Right atrium auricular region (tissue), 2 donors: Measurements from ENCODE around the gene SUFU. TPM values are rescaled to one million over a fixed set of nuclear protein-coding genes. Genes with fewer than 3 reads are reported as not detected.

ENCODE experiments used
- DNase-seq: peaks from one replicate; pipeline ENCODE4 v3.0.0-alpha.2; 2019; ENCODE audit warnings: low spot score
- H3K27ac ChIP-seq, 2 donors: fragments of 200-600 bp; sonication (generic); 1 replicate in 1 of 2; 2 replicates in 1 of 2; pipeline ENCODE4 v1.5.1; 2016 to 2019
- H3K27me3 ChIP-seq, 2 donors: fragments of 200-600 bp; sonication (generic); one replicate each; pipeline versions ENCODE4 v1.5.1 to v1.6.0; 2017 to 2019
- H3K36me3 ChIP-seq: fragments of 200-600 bp; sonication (generic); one replicate; pipeline ENCODE4 v1.5.1; 2016
- H3K4me1 ChIP-seq, 2 donors: fragments of 200-600 bp; sonication (generic); one replicate each; pipeline versions ENCODE4 v1.5.1 to v1.6.0; 2017 to 2019
- H3K4me3 ChIP-seq, 2 donors: fragments of 200-600 bp; sonication (generic); 1 replicate in 1 of 2; 2 replicates in 1 of 2; pipeline ENCODE4 v1.5.1; 2017 to 2019; ENCODE audit warnings: mild to moderate bottlenecking in 1 of 2, moderate library complexity in 1 of 2
- H3K9me3 ChIP-seq, 2 donors: fragments of 200-600 bp; sonication (generic); one replicate each; pipeline ENCODE4 v1.5.1; 2019
- CTCF ChIP-seq, 2 donors: fragments of 200-600 bp; sonication (generic); IDR thresholded peaks; one replicate each; pipeline ENCODE4 v1.5.1; 2019; ENCODE audit warnings: antibody characterized with exemption in 2 of 2
- total RNA-seq, 2 donors: library from RNA; depleted of rRNA; stranded (reverse); fragments of >200 nt; gene quantifications; one replicate each; pipeline ENCODE4 v1.1.0, GENCODE V29; 2016

SUFU gene
- total RNA-seq, 2 donors from 2014 or later, result 4.9 to 6.4 TPM

- peaks cover 0 to 60% of the 10 kb centered on the region in 2 donors for H3K4me1 ChIP-seq
- H3K27ac ChIP-seq, result no peak overlapping the region
These were observed 104.7 kb downstream of the SUFU start for GRCh38 chr10:102608487-102608886.

GRCh38 chr10:102610441-102610887 lies 106.7 kb downstream of the SUFU start:
- Histone ChIP-seq H3K27ac (peak overlapping the region; percentile 3 to 46), H3K27me3 (no peaks in the 10 kb centered on the region), H3K4me3 (no peak overlapping the region), H3K36me3 (no peaks in the 10 kb centered on the region), H3K4me1 (peaks cover 0 to 59% of the 10 kb centered on the region in 2 donors), H3K9me3 (no peaks in the 10 kb centered on the region)
- TF ChIP-seq CTCF (IDR thresholded peaks at IDR 0.05), result no peak
- DNase-seq, result no peak

More at GRCh38 chr10:102608487-102608886, 104.7 kb downstream of the SUFU start:
- Histone ChIP-seq H3K36me3 (no peaks in the 10 kb centered on the region), H3K9me3 (no peaks in the 10 kb centered on the region), H3K4me3 (no peak overlapping the region), H3K27me3 (no peaks in the 10 kb centered on the region)
- no peak for DNase-seq
- no peak for TF ChIP-seq CTCF (IDR thresholded peaks at IDR 0.05)

- no peak for TF ChIP-seq CTCF (IDR thresholded peaks at IDR 0.05)
- Histone ChIP-seq H3K4me1 (peaks cover 0 to 64% of the 10 kb centered on the region in 2 donors), H3K4me3 (no peak overlapping the region), H3K27me3 (no peaks in the 10 kb centered on the region), H3K27ac (peak overlapping the region in 1 of 2 donors; percentile 46), H3K36me3 (no peaks in the 10 kb centered on the region), H3K9me3 (no peaks in the 10 kb centered on the region)
- DNase-seq, result no peak
These were observed 107.8 kb downstream of the SUFU start for GRCh38 chr10:102611514-102612087.

- peaks cover 0 to 78% of the 10 kb centered on the region in 2 donors for H3K4me1 ChIP-seq
These were observed 109.1 kb downstream of the SUFU start for GRCh38 chr10:102612964-102613275.

GRCh38 chr10:102613286-102613685 lies 109.5 kb downstream of the SUFU start:
- H3K4me1 ChIP-seq, result peaks cover 0 to 81% of the 10 kb centered on the region in 2 donors
- TF ChIP-seq CTCF (IDR thresholded peaks at IDR 0.05), result no peak
- no peak overlapping the region for H3K4me3 ChIP-seq
- H3K27me3 ChIP-seq, result no peaks in the 10 kb centered on the region
- H3K9me3 ChIP-seq, result no peaks in the 10 kb centered on the region
- peak overlapping the region; percentile 22 to 52 for H3K27ac ChIP-seq
- peaks cover 6% of the 10 kb centered on the region for H3K36me3 ChIP-seq
- no peak for DNase-seq

More at GRCh38 chr10:102612964-102613275, 109.1 kb downstream of the SUFU start:
- no peak for DNase-seq
- Histone ChIP-seq H3K36me3 (peaks cover 6% of the 10 kb centered on the region), H3K4me3 (no peak overlapping the region), H3K27ac (peak overlapping the region; percentile 22 to 52), H3K9me3 (no peaks in the 10 kb centered on the region), H3K27me3 (no peaks in the 10 kb centered on the region)
- no peak for TF ChIP-seq CTCF (IDR thresholded peaks at IDR 0.05)

GRCh38 chr10:102613785-102614184 lies 110.0 kb downstream of the SUFU start:
- no peak overlapping the region for H3K4me3 ChIP-seq
- peaks cover 6% of the 10 kb centered on the region for H3K36me3 ChIP-seq
- H3K27me3 ChIP-seq, result no peaks in the 10 kb centered on the region
- no peak for TF ChIP-seq CTCF (IDR thresholded peaks at IDR 0.05)
- peak overlapping the region; percentile 22 to 52 for H3K27ac ChIP-seq
- no peak for DNase-seq
- peaks cover 0 to 86% of the 10 kb centered on the region in 2 donors for H3K4me1 ChIP-seq
- no peaks in the 10 kb centered on the region for H3K9me3 ChIP-seq
